MCF 10A (cell line): ENCODE measurements around the gene PTEN. TPM values are rescaled to one million over a fixed set of nuclear protein-coding genes. Genes with fewer than 3 reads are reported as not detected.

Experiments used
- BruUV-seq: library from RNA; stranded (reverse); fragments of 400-500 nt; replicated peaks from 2 replicates; lab custom pipeline; 2021; lab: Mats Ljungman, UMichigan
- CTCF ChIA-PET: fragments of 300-600 bp; sonication (Branson Sonifier 250); formaldehyde crosslinking; extraction: SDS; loops from one replicate; lab custom pipeline; 2021; ENCODE audit warnings: antibody characterized with exemption, inconsistent platforms; lab: Yijun Ruan, JAX
- POLR2A ChIA-PET: fragments of 300-600, 350-650 bp; sonication (Branson Sonifier 250); formaldehyde crosslinking; extraction: SDS; loops from one replicate; lab custom pipeline; 2020; ENCODE audit warnings: antibody characterized with exemption, inconsistent platforms; lab: Yijun Ruan, JAX
- DNase-seq: peaks from one replicate; pipeline ENCODE4 v3.0.0-alpha.2; 2018; ENCODE audit not compliant: unreplicated experiment
- H3K27ac Mint-ChIP-seq: one replicate; pipeline ENCODE4 v1.8.0; 2022; ENCODE audit warnings: mild to moderate bottlenecking, low read depth, mixed read lengths; ENCODE audit not compliant: unreplicated experiment
- H3K27me3 Mint-ChIP-seq: one replicate; pipeline ENCODE4 v1.8.0; 2022; ENCODE audit warnings: mixed read lengths; ENCODE audit not compliant: insufficient read depth, unreplicated experiment
- H3K36me3 Mint-ChIP-seq: one replicate; pipeline ENCODE4 v1.8.0; 2022; ENCODE audit warnings: mild to moderate bottlenecking, moderate library complexity, mixed read lengths; ENCODE audit not compliant: insufficient read depth, unreplicated experiment
- H3K4me1 Mint-ChIP-seq: one replicate; pipeline ENCODE4 v1.8.0; 2022; ENCODE audit warnings: mixed read lengths; ENCODE audit not compliant: insufficient read depth, unreplicated experiment
- H3K4me3 Mint-ChIP-seq: one replicate; pipeline ENCODE4 v1.8.0; 2022; ENCODE audit warnings: mild to moderate bottlenecking, moderate library complexity, mixed read lengths; ENCODE audit not compliant: unreplicated experiment
- H3K9me3 Mint-ChIP-seq: one replicate; pipeline ENCODE4 v1.8.0; 2022; ENCODE audit warnings: mixed read lengths; ENCODE audit not compliant: unreplicated experiment
- intact Hi-C: fragments of 100-400 bp; cut with micrococcal nuclease; formaldehyde crosslinking; loops from 2 replicates; pipeline ENCODE4 v1.14.1; 2022
- total RNA-seq: library from RNA; stranded (reverse); gene quantifications from 2 replicates; pipeline ENCODE4 v1.2.3, GENCODE V29; 2022
- TF ChIP-seq, protein P1 (sequence below): fragments of 200-600 bp; IDR thresholded peaks from one replicate; pipeline ENCODE4 v1.8.0; 2022; ENCODE audit warnings: antibody characterized with exemption, mild to moderate bottlenecking; ENCODE audit not compliant: unreplicated experiment

The PTEN gene
- total RNA-seq, 1 experiment from 2014 or later, result 64.1 TPM

DNA sequence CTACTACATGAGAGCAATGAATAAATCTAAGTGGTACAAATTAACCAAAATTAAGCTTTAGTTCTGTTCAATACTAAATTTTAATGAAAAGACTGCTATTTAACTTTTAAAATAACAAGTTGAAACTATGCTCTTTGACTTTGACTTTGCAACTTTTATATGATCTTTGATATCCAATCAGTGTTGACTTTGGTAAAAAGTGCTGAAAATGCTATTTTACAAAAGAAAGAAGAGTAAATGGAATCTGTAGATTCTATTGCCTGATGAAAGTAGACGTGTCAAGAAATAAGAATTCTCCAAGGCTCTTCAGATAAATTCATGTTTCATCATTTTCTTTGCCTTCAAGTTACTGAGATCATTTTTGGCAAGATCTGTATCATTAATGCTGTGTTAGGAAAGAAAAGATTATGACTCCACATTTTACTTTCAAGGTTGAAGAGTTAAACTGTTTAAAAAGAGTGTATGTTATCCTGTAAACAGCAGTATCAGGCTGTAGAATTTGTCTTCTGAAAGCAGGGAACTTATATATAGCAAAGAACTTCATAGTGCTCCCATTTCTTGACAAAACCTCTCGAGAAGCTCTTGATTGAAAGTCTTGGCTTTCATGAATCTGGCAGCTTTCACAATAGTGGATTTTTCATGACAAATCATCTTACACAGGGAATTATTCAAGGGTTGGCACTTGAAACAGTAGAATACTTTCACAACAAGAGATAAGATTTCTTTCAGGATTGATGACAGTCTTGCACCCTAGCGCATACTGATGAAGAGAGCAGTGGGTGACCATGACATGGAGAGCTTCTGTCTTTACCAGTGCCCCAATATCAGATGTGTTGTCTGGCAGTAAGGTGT lies 72.1 kb downstream of the PTEN start:
- H3K27me3 Mint-ChIP-seq, result no peaks in the 10 kb centered on the region
- CTCF ChIA-PET, result interaction anchor here (0.6 kb wide), 1 partner anchor 22 kb away, joined by 3 read pairs; no protein-coding TSS in a partner anchor
- peaks cover 65% of the 10 kb centered on the region for H3K36me3 Mint-ChIP-seq
- H3K9me3 Mint-ChIP-seq, result no peaks in the 10 kb centered on the region
- no peak overlapping the region for H3K27ac Mint-ChIP-seq
- no peak overlapping the region for H3K4me3 Mint-ChIP-seq
- TF ChIP-seq, protein P1, sequence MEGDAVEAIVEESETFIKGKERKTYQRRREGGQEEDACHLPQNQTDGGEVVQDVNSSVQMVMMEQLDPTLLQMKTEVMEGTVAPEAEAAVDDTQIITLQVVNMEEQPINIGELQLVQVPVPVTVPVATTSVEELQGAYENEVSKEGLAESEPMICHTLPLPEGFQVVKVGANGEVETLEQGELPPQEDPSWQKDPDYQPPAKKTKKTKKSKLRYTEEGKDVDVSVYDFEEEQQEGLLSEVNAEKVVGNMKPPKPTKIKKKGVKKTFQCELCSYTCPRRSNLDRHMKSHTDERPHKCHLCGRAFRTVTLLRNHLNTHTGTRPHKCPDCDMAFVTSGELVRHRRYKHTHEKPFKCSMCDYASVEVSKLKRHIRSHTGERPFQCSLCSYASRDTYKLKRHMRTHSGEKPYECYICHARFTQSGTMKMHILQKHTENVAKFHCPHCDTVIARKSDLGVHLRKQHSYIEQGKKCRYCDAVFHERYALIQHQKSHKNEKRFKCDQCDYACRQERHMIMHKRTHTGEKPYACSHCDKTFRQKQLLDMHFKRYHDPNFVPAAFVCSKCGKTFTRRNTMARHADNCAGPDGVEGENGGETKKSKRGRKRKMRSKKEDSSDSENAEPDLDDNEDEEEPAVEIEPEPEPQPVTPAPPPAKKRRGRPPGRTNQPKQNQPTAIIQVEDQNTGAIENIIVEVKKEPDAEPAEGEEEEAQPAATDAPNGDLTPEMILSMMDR, result no peak
- BruUV-seq, result no TSS peak
- peak; percentile 20 for DNase-seq
- intact Hi-C loops, result no loop called here
- POLR2A ChIA-PET, result interaction anchor here (0.6 to 1.7 kb wide), 4 partner anchors 10 to 95 kb away, joined by 4 to 9 read pairs (median 4); no protein-coding TSS in a partner anchor
- H3K4me1 Mint-ChIP-seq, result peaks cover 18% of the 10 kb centered on the region

DNA sequence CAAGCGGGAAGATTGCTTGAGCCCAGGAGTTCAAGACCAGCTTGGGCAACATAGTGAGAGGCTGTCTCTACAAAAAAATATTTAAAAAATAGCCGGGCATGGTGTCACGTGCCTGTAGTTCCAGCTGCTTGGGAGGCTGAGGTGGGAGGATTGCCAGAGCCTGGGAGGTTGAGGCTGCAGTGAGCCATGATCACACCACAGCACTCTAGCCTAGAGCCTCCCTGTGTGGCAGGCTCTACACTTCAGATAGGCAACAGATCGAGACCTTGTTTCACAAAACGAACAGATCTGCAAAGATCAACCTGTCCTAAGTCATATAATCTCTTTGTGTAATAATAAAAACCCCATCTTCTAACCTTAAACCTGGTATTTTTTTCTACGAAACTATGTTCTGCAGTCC lies 76.8 kb downstream of the PTEN start:
- intact Hi-C loops, result no loop called here

DNA sequence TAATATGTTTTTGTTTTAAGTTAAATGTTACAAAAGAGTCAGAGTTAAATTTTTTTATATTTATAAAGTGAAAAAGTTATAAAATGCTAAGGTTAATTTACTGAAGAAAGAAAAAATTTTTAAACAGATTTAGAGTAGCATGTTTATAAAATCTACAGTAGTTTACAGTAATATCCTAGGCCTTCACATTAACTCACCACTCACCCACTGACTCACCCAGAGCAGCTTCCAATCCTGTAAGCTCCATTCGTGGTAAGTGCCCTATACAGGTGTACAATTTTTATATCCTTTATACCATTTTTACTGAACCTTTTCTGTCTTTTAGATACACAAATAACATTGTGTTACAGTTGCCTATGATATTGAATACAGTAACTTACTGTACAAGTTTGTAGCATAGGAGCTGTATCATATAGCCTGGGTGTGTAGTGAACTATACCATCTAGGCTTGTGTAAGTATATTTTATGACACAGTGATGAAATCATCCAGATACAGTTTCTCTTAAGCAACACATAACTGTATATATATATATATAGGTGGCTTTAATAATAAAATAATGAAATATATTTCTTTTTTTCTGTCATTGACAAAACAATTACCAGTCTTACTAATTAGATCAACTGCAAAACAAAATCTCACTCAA lies 79.6 kb downstream of the PTEN start:
- peaks cover 5% of the 10 kb centered on the region for H3K4me1 Mint-ChIP-seq
- ChIA-PET CTCF (interaction anchor here (1.2 kb wide), 1 partner anchor 149 kb away, joined by 3 read pairs; no protein-coding TSS in a partner anchor), POLR2A (interaction anchor here (0.6 to 0.9 kb wide), 4 partner anchors 12 to 153 kb away, joined by 3 to 5 read pairs (median 3); no protein-coding TSS in a partner anchor)
- peaks cover 57% of the 10 kb centered on the region for H3K36me3 Mint-ChIP-seq
- BruUV-seq, result no TSS peak
- peak; percentile 28 for DNase-seq
- TF ChIP-seq, protein P1, result no peak
- no peaks in the 10 kb centered on the region for H3K27me3 Mint-ChIP-seq
- H3K27ac Mint-ChIP-seq, result no peak overlapping the region
- no peaks in the 10 kb centered on the region for H3K9me3 Mint-ChIP-seq
- no peak overlapping the region for H3K4me3 Mint-ChIP-seq
- intact Hi-C loops, result no loop called here

More for the DNA sequence above, 76.8 kb downstream of the PTEN start:
- TF ChIP-seq, protein P1, result no peak
- H3K9me3 Mint-ChIP-seq, result no peaks in the 10 kb centered on the region
- ChIA-PET POLR2A (interaction anchor here (0.8 to 1.4 kb wide), 3 partner anchors 14 to 110 kb away, joined by 3 to 4 read pairs (median 4); no protein-coding TSS in a partner anchor), CTCF (no interaction called here)
- no peak overlapping the region for H3K27ac Mint-ChIP-seq
- H3K4me1 Mint-ChIP-seq, result peaks cover 6% of the 10 kb centered on the region
- peaks cover 55% of the 10 kb centered on the region for H3K36me3 Mint-ChIP-seq
- BruUV-seq, result no TSS peak
- no peaks in the 10 kb centered on the region for H3K27me3 Mint-ChIP-seq
- no peak for DNase-seq
- no peak overlapping the region for H3K4me3 Mint-ChIP-seq

DNA sequence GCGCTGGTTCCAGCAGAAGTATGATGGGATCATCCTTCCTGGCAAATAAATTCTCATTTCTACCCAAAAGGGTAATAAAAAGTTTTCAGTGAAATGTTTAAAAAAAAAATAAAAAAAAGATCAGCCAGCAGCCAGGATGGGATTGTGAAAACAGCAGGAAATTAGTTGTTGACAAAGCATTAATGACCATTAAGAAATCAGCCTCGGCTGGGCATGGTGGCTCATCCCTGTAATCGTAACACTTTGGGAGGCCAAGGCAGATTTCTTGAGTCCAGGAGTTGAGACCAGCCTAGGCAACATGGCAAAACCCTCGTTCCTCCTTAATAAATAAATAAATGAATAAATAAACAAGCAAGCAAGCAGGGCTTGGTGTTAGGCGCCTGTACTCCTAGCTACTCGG lies 82.6 kb downstream of the PTEN start:
- no peaks in the 10 kb centered on the region for H3K27me3 Mint-ChIP-seq
- no peak overlapping the region for H3K27ac Mint-ChIP-seq
- DNase-seq, result no peak
- ChIA-PET CTCF (no interaction called here), POLR2A (no interaction called here)
- peaks cover 5% of the 10 kb centered on the region for H3K4me1 Mint-ChIP-seq
- no peaks in the 10 kb centered on the region for H3K9me3 Mint-ChIP-seq
- TF ChIP-seq, protein P1, result no peak
- peaks cover 48% of the 10 kb centered on the region for H3K36me3 Mint-ChIP-seq
- intact Hi-C loops, result no loop called here
- no peak overlapping the region for H3K4me3 Mint-ChIP-seq
- BruUV-seq, result no TSS peak
